Measurements from ENCODE around the gene ATM. TPM values are rescaled to one million over a fixed set of nuclear protein-coding genes. Genes with fewer than 3 reads are reported as not detected.

The ATM gene
- polyA plus RNA-seq, 1 donor from 2014 or later = 74.6 TPM

DNA sequence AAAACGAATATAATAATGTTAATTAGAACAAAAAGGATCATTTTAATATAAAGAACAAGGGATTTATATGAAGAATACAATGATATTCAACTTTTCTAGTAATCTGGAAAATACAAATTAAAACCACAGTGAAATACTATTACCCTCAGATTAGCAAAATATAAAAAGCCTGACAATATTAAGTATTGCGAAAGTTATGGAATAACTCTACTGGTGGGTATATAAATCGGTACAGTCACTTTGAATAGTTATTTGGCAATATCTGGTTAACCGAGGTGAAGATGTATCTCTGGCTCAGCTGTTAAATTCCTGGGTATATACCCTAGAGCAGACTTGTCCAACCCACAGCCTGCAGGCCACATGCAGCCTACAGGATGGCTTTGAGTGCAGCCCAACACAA is 118.8 kb downstream of the ATM start:
- H3K9ac ChIP-seq (ENCODE audit: low read length) = no peak overlapping the region
- H4K20me1 ChIP-seq (ENCODE audit: insufficient read depth) = no peaks in the 10 kb centered on the region
- H3K9me2 ChIP-seq (ENCODE audit: insufficient read depth, low read length) = no peaks in the 10 kb centered on the region
- TF ChIP-seq TAF1 (IDR thresholded peaks at IDR 0.05; ENCODE audit: low read depth) = no peak
- TF ChIP-seq EP300 (conservative IDR thresholded peaks at IDR 0.05; ENCODE audit: poor library complexity, severe bottlenecking) = no peak
- no peak for TF ChIP-seq RAD21 (conservative IDR thresholded peaks at IDR 0.05)
- TF ChIP-seq EZH2 (IDR thresholded peaks at IDR 0.05; ENCODE audit: borderline replicate concordance, insufficient read depth, low read length, poor library complexity, severe bottlenecking) = no peak
- no peak for TF ChIP-seq SMC3 (conservative IDR thresholded peaks at IDR 0.05; ENCODE audit: poor library complexity)
- no peak for TF ChIP-seq MXI1 (conservative IDR thresholded peaks at IDR 0.05; ENCODE audit: poor library complexity, severe bottlenecking)
- TF ChIP-seq, protein P1, sequence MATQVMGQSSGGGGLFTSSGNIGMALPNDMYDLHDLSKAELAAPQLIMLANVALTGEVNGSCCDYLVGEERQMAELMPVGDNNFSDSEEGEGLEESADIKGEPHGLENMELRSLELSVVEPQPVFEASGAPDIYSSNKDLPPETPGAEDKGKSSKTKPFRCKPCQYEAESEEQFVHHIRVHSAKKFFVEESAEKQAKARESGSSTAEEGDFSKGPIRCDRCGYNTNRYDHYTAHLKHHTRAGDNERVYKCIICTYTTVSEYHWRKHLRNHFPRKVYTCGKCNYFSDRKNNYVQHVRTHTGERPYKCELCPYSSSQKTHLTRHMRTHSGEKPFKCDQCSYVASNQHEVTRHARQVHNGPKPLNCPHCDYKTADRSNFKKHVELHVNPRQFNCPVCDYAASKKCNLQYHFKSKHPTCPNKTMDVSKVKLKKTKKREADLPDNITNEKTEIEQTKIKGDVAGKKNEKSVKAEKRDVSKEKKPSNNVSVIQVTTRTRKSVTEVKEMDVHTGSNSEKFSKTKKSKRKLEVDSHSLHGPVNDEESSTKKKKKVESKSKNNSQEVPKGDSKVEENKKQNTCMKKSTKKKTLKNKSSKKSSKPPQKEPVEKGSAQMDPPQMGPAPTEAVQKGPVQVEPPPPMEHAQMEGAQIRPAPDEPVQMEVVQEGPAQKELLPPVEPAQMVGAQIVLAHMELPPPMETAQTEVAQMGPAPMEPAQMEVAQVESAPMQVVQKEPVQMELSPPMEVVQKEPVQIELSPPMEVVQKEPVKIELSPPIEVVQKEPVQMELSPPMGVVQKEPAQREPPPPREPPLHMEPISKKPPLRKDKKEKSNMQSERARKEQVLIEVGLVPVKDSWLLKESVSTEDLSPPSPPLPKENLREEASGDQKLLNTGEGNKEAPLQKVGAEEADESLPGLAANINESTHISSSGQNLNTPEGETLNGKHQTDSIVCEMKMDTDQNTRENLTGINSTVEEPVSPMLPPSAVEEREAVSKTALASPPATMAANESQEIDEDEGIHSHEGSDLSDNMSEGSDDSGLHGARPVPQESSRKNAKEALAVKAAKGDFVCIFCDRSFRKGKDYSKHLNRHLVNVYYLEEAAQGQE (IDR thresholded peaks at IDR 0.05; ENCODE audit: borderline replicate concordance) = no peak
- TF ChIP-seq POLR2AphosphoS5 (IDR thresholded peaks at IDR 0.05) = no peak
- TF ChIP-seq, protein P2, sequence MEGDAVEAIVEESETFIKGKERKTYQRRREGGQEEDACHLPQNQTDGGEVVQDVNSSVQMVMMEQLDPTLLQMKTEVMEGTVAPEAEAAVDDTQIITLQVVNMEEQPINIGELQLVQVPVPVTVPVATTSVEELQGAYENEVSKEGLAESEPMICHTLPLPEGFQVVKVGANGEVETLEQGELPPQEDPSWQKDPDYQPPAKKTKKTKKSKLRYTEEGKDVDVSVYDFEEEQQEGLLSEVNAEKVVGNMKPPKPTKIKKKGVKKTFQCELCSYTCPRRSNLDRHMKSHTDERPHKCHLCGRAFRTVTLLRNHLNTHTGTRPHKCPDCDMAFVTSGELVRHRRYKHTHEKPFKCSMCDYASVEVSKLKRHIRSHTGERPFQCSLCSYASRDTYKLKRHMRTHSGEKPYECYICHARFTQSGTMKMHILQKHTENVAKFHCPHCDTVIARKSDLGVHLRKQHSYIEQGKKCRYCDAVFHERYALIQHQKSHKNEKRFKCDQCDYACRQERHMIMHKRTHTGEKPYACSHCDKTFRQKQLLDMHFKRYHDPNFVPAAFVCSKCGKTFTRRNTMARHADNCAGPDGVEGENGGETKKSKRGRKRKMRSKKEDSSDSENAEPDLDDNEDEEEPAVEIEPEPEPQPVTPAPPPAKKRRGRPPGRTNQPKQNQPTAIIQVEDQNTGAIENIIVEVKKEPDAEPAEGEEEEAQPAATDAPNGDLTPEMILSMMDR (IDR thresholded peaks at IDR 0.05; ENCODE audit: poor library complexity, severe bottlenecking) = no peak
- no peak overlapping the region for H3K4me2 ChIP-seq (ENCODE audit: low read length)
- no peaks in the 10 kb centered on the region for H3K79me2 ChIP-seq (replicated peaks; ENCODE audit: insufficient read depth, low read length)
- H3K9me3 ChIP-seq (ENCODE audit: low read length) = no peaks in the 10 kb centered on the region
- no peaks in the 10 kb centered on the region for H3F3A ChIP-seq (ENCODE audit: insufficient read depth, low read length, poor library complexity, severe bottlenecking)
- H3K36me3 ChIP-seq (ENCODE audit: insufficient read depth, low read length) = no peaks in the 10 kb centered on the region
- no peak overlapping the region for H2AFZ ChIP-seq (ENCODE audit: low read depth, low read length)
- H3K27ac ChIP-seq (ENCODE audit: low read length) = no peak overlapping the region
- no peak overlapping the region for H3K4me3 ChIP-seq (ENCODE audit: low read length)
- H3K27me3 ChIP-seq (ENCODE audit: insufficient read depth, low read depth, low read length) = no peaks in the 10 kb centered on the region

GRCh38 chr11:108343714-108344113 is 120.8 kb downstream of the ATM start:
- Histone ChIP-seq H4K20me1 (ENCODE audit: insufficient read depth) (no peaks in the 10 kb centered on the region), H3K9ac (ENCODE audit: low read length) (no peak overlapping the region), H3K4me3 (ENCODE audit: low read length) (no peak overlapping the region), H3K4me2 (ENCODE audit: low read length) (no peak overlapping the region), H3K27ac (ENCODE audit: low read length) (no peak overlapping the region), H3K79me2 (replicated peaks; ENCODE audit: insufficient read depth, low read length) (no peaks in the 10 kb centered on the region), H3K36me3 (ENCODE audit: insufficient read depth, low read length) (peaks cover 7% of the 10 kb centered on the region), H2AFZ (ENCODE audit: low read depth, low read length) (no peak overlapping the region), H3K9me3 (ENCODE audit: low read length) (no peaks in the 10 kb centered on the region), H3K9me2 (ENCODE audit: insufficient read depth, low read length) (no peaks in the 10 kb centered on the region), H3F3A (ENCODE audit: insufficient read depth, low read length, poor library complexity, severe bottlenecking) (no peaks in the 10 kb centered on the region), H3K27me3 (ENCODE audit: insufficient read depth, low read depth, low read length) (no peaks in the 10 kb centered on the region)
- no peak for TF ChIP-seq MXI1 (conservative IDR thresholded peaks at IDR 0.05; ENCODE audit: poor library complexity, severe bottlenecking)
- TF ChIP-seq POLR2AphosphoS5 (IDR thresholded peaks at IDR 0.05) = no peak
- no peak for TF ChIP-seq RAD21 (conservative IDR thresholded peaks at IDR 0.05)
- TF ChIP-seq, protein P2 (IDR thresholded peaks at IDR 0.05; ENCODE audit: poor library complexity, severe bottlenecking) = no peak
- no peak for TF ChIP-seq EP300 (conservative IDR thresholded peaks at IDR 0.05; ENCODE audit: poor library complexity, severe bottlenecking)
- TF ChIP-seq SMC3 (conservative IDR thresholded peaks at IDR 0.05; ENCODE audit: poor library complexity) = no peak
- TF ChIP-seq, protein P1 (IDR thresholded peaks at IDR 0.05; ENCODE audit: borderline replicate concordance) = no peak
- TF ChIP-seq TAF1 (IDR thresholded peaks at IDR 0.05; ENCODE audit: low read depth) = no peak
- no peak for TF ChIP-seq EZH2 (IDR thresholded peaks at IDR 0.05; ENCODE audit: borderline replicate concordance, insufficient read depth, low read length, poor library complexity, severe bottlenecking)

Data from neural cell (in vitro differentiated cells).